H9 (cell line): ENCODE data around the gene PCLAF. TPM values are rescaled to one million over a fixed set of nuclear protein-coding genes. Genes with fewer than 3 reads are reported as not detected.

Experiments
- DNase-seq: peaks from one replicate; pipeline ENCODE4 v3.0.0-alpha.2; 2017
- H2AFZ ChIP-seq: one replicate; pipeline ENCODE4 v1.6.1; 2013; ENCODE audit warnings: mild to moderate bottlenecking, low read length, control low read depth, moderate library complexity
- H2AK5ac ChIP-seq: 2 replicates; pipeline ENCODE4 v1.6.1; 2013; ENCODE audit warnings: low read length, control low read depth, mixed read lengths; ENCODE audit not compliant: insufficient read length
- H2BK120ac ChIP-seq: one replicate; pipeline ENCODE4 v1.6.1; 2013; ENCODE audit warnings: low read depth, mild to moderate bottlenecking, low read length, control low read depth, inconsistent platforms; ENCODE audit not compliant: poor library complexity, severe bottlenecking
- H2BK12ac ChIP-seq: 2 replicates; pipeline ENCODE4 v1.6.1; 2013; ENCODE audit warnings: low read length, control low read depth, mixed read lengths, low read depth; ENCODE audit not compliant: insufficient read length
- H2BK15ac ChIP-seq: 2 replicates; pipeline ENCODE4 v1.6.1; 2013; ENCODE audit warnings: low read depth, low read length, control low read depth
- H2BK20ac ChIP-seq: one replicate; pipeline ENCODE4 v1.6.1; 2013; ENCODE audit warnings: low read depth, mild to moderate bottlenecking, low read length, control low read depth, inconsistent platforms; ENCODE audit not compliant: poor library complexity, severe bottlenecking
- H2BK5ac ChIP-seq: 2 replicates; pipeline ENCODE4 v1.6.1; 2013; ENCODE audit warnings: low read length, control low read depth, mixed read lengths; ENCODE audit not compliant: insufficient read length
- H3K14ac ChIP-seq: 2 replicates; pipeline ENCODE4 v1.6.1; 2013; ENCODE audit warnings: low read length, control low read depth; ENCODE audit not compliant: insufficient read depth
- H3K18ac ChIP-seq: 2 replicates; pipeline ENCODE4 v1.6.1; 2013; ENCODE audit warnings: low read depth, mild to moderate bottlenecking, mixed read lengths, low read length, control low read depth; ENCODE audit not compliant: insufficient read length
- H3K23ac ChIP-seq: 2 replicates; pipeline ENCODE4 v1.6.1; 2013; ENCODE audit warnings: low read length, control low read depth, mixed read lengths, low read depth; ENCODE audit not compliant: insufficient read length
- H3K23me2 ChIP-seq: 2 replicates; pipeline ENCODE4 v1.6.1; 2013; ENCODE audit warnings: low read depth, mild to moderate bottlenecking, mixed read lengths, low read length, control low read depth; ENCODE audit not compliant: insufficient read length, poor library complexity, severe bottlenecking
- H3K27ac ChIP-seq: 2 replicates; pipeline ENCODE4 v1.5.1; 2013; ENCODE audit warnings: low read length, control low read depth, mixed read lengths, low read depth; ENCODE audit not compliant: insufficient read length
- H3K27me3 ChIP-seq: 2 replicates; pipeline ENCODE4 v1.6.1; 2013; ENCODE audit warnings: low read length, control low read depth, inconsistent platforms; ENCODE audit not compliant: insufficient read depth
- H3K4ac ChIP-seq: 2 replicates; pipeline ENCODE4 v1.6.1; 2013; ENCODE audit warnings: low read depth, mild to moderate bottlenecking, control low read depth, inconsistent platforms, low read length, moderate library complexity
- H3K4me1 ChIP-seq: 2 replicates; pipeline ENCODE4 v1.6.1; 2013; ENCODE audit warnings: low read length, control low read depth, inconsistent platforms; ENCODE audit not compliant: insufficient read depth
- H3K4me2 ChIP-seq: 2 replicates; pipeline ENCODE4 v1.6.1; 2013; ENCODE audit warnings: low read length, control low read depth, mixed read lengths; ENCODE audit not compliant: insufficient read length, insufficient read depth
- H3K56ac ChIP-seq: 2 replicates; pipeline ENCODE4 v1.6.1; 2013; ENCODE audit warnings: low read depth, mild to moderate bottlenecking, mixed read lengths, low read length, control low read depth; ENCODE audit not compliant: insufficient read length
- H3K79me1 ChIP-seq: 2 replicates; pipeline ENCODE4 v1.6.1; 2013; ENCODE audit warnings: low read depth, mild to moderate bottlenecking, moderate library complexity, low read length, control low read depth, inconsistent platforms; ENCODE audit not compliant: insufficient read depth, poor library complexity, severe bottlenecking
- H3K79me2 ChIP-seq: 2 replicates; pipeline ENCODE4 v1.6.1; 2013; ENCODE audit warnings: low read length, control low read depth, inconsistent platforms; ENCODE audit not compliant: insufficient read depth
- H3K9ac ChIP-seq: 2 replicates; pipeline ENCODE4 v1.6.1; 2013; ENCODE audit warnings: low read length, control low read depth, mixed read lengths; ENCODE audit not compliant: insufficient read length; ENCODE audit errors: extremely low read depth
- H3K9me3 ChIP-seq: one replicate; pipeline ENCODE4 v1.6.1; 2013; ENCODE audit warnings: low read depth, low read length, inconsistent platforms; ENCODE audit not compliant: control insufficient read depth
- H3T11ph ChIP-seq: one replicate; pipeline ENCODE4 v1.6.1; 2013; ENCODE audit warnings: mild to moderate bottlenecking, low read length, control low read depth, inconsistent platforms
- H4K20me1 ChIP-seq: one replicate; pipeline ENCODE4 v1.6.1; 2013; ENCODE audit not compliant: control insufficient read depth, insufficient read length, insufficient read depth
- H4K5ac ChIP-seq: 2 replicates; pipeline ENCODE4 v1.6.1; 2013; ENCODE audit warnings: low read depth, mild to moderate bottlenecking, mixed read lengths, low read length, control low read depth; ENCODE audit not compliant: insufficient read length
- H4K8ac ChIP-seq: replicated peaks from 2 replicates; pipeline ENCODE4 v1.6.1; 2013; ENCODE audit warnings: low read length, control low read depth, mixed read lengths, low read depth; ENCODE audit not compliant: insufficient read length
- H4K91ac ChIP-seq: 2 replicates; pipeline ENCODE4 v1.6.1; 2013; ENCODE audit warnings: low read depth, mild to moderate bottlenecking, moderate library complexity, mixed read lengths, low read length, control low read depth; ENCODE audit not compliant: insufficient read length
- H3K27ac Mint-ChIP-seq, 3 experiments: 2 replicates in 2 of 3; 3 replicates in 1 of 3; pipeline ENCODE4 v1.8.0; 2020 to 2021; ENCODE audit warnings: mixed read lengths in 3 of 3, mild to moderate bottlenecking in 1 of 3, moderate library complexity in 1 of 3
- H3K27me3 Mint-ChIP-seq: 2 replicates; pipeline ENCODE4 v1.8.0; 2021; ENCODE audit warnings: low read depth, mild to moderate bottlenecking, moderate library complexity, mixed read lengths
- H3K36me3 Mint-ChIP-seq, 3 experiments: 2 replicates in 2 of 3; 3 replicates in 1 of 3; pipeline ENCODE4 v1.8.0; 2020 to 2021; ENCODE audit warnings: low read depth in 3 of 3, mixed read lengths in 3 of 3; ENCODE audit not compliant: insufficient read depth in 1 of 3
- H3K4me1 Mint-ChIP-seq, 2 experiments: 2 replicates each; pipeline ENCODE4 v1.8.0; 2020; ENCODE audit warnings: mixed read lengths in 2 of 2
- H3K4me3 Mint-ChIP-seq, 2 experiments: 2 replicates in 1 of 2; 3 replicates in 1 of 2; pipeline ENCODE4 v1.8.0; 2020 to 2021; ENCODE audit warnings: mild to moderate bottlenecking in 2 of 2, mixed read lengths in 2 of 2, moderate library complexity in 1 of 2
- H3K9me3 Mint-ChIP-seq, 2 experiments: 2 replicates in 1 of 2; 3 replicates in 1 of 2; pipeline ENCODE4 v1.8.0; 2020; ENCODE audit warnings: mild to moderate bottlenecking in 2 of 2, mixed read lengths in 2 of 2, moderate library complexity in 1 of 2
- CTCF ChIP-seq: fragments of 200-600 bp; sonication (generic); conservative IDR thresholded peaks from 3 replicates; pipeline ENCODE4 v1.8.0; 2021; ENCODE audit warnings: antibody characterized with exemption, mild to moderate bottlenecking
- WGBS: extraction: QIAGEN DNeasy Blood & Tissue Kit; methylation state at CpG from one replicate; pipeline ENCODE4 v1.1.7; 2013; ENCODE audit warnings: missing lambda C conversion rate, low lambda C conversion rate, mixed read lengths; ENCODE audit not compliant: insufficient read length; ENCODE audit errors: extremely low coverage; 5-methylcytosine and 5-hydroxymethylcytosine counted together
- total RNA-seq: library from RNA; stranded (reverse); gene quantifications from 2 replicates; pipeline ENCODE4 v1.2.1, GENCODE V29; 2021

The PCLAF gene
- total RNA-seq, 1 experiment from 2014 or later = 65.6 TPM

- Histone ChIP-seq H3K27ac (no peak overlapping the region), H3K23ac (no peak overlapping the region), H3K9ac (no peak overlapping the region), H3K4me1 (no peaks in the 10 kb centered on the region), H4K5ac (no peak overlapping the region), H3K9me3 (no peaks in the 10 kb centered on the region), H3K14ac (no peak overlapping the region), H3K27me3 (no peaks in the 10 kb centered on the region), H2BK12ac (no peak overlapping the region), H3K79me1 (no peaks in the 10 kb centered on the region), H3K56ac (no peak overlapping the region), H3K18ac (no peak overlapping the region), H2BK5ac (no peak overlapping the region), H2BK20ac (no peak overlapping the region), H2AFZ (no peak overlapping the region), H3T11ph (no peak overlapping the region), H2BK15ac (no peak overlapping the region), H2AK5ac (no peak overlapping the region), H2BK120ac (no peak overlapping the region), H3K23me2 (no peaks in the 10 kb centered on the region), H4K91ac (no peak overlapping the region), H3K4me2 (no peak overlapping the region), H4K8ac (no peak overlapping the region), H3K4ac (no peak overlapping the region), H3K79me2 (no peaks in the 10 kb centered on the region), H4K20me1 (no peaks in the 10 kb centered on the region)
- no CpG with 5 or more reads among the region's 2 CpGs for WGBS
- no peak overlapping the region for H3K4me3 Mint-ChIP-seq
- H3K9me3 Mint-ChIP-seq = no peaks in the 10 kb centered on the region
- DNase-seq = no peak
- peaks cover 10 to 65% (median 53%) of the 10 kb centered on the region in 3 experiments; a peak in 6 of 7 replicates for H3K36me3 Mint-ChIP-seq
- no peaks in the 10 kb centered on the region for H3K27me3 Mint-ChIP-seq
- no peaks in the 10 kb centered on the region for H3K4me1 Mint-ChIP-seq
- no peak overlapping the region for H3K27ac Mint-ChIP-seq
- no peak for TF ChIP-seq CTCF
Measured at GRCh38 chr15:64412216-64412615, 31.0 kb upstream of the PCLAF start.
